Measurements from ENCODE around the gene FRY.

GRCh38 chr13:32125751-32126150 lies 94.2 kb downstream of the FRY start:
- TF ChIP-seq CTCF (IDR thresholded peaks at IDR 0.05) = no peak
- no peak for TF ChIP-seq POLR2A (IDR thresholded peaks at IDR 0.05)
